Measurements from ENCODE around the gene ASB7.
"Not testable (repeated sequence)": the region's sequence is repeated elsewhere in the genome, so short reads cannot be mapped to it uniquely, and the experiment has no call there.

Gene ASB7

DNA sequence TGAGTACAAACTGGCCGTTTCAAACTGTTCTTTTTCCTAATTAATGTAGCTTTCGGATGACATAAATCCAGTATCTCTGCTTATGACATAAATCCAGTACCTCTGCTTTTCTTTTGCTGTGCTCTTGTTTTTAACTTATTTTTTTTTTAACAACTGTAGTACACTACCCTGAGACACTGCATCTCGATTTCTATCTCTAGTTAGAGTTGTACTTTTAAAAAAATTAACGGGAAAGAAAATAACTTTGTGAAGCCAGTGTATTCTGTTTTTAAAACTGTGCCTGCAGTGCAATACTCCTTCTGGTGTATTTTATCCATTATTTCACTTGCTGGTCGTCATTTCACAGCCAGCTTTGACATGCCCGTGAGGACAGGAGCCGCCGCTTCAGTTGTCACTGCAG lies 46.6 kb downstream of the ASB7 start:
- FAIRE-seq (no peak), DNase-seq (ENCODE audit: insufficient read length, low spot score) (no peak)

- FAIRE-seq: no peak
Measured at GRCh38 chr15:100650685-100651084, 48.3 kb downstream of the ASB7 start.

DNA sequence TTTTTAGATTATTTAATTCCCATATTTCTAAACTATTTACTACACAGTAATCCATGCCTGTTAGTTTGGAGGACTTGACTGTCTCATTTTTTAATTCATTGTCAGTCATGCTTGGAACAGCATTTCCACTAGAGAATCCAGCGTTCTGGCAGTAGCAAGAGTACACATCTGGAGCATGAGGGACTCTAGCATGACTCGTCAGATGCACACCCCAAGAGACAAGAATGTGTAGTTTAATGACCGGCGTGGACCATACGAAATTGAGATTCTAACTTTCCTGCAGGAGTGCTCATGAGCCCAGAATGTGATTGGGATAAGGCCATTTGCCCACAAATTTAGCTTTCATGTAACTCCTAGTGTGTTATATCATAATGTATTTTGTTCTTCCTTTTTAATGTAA lies 48.9 kb downstream of the ASB7 start:
- no peak for FAIRE-seq
- no peak for DNase-seq (ENCODE audit: insufficient read length, low spot score)

More at GRCh38 chr15:100650685-100651084, 48.3 kb downstream of the ASB7 start:
- no peak for DNase-seq (ENCODE audit: insufficient read length, low spot score)

- FAIRE-seq (no peak), DNase-seq (ENCODE audit: insufficient read length, low spot score) (no peak)
Measured at GRCh38 chr15:100652116-100652515, 49.7 kb downstream of the ASB7 start.

GRCh38 chr15:100653608-100654007 lies 51.2 kb downstream of the ASB7 start:
- FAIRE-seq: no peak

GRCh38 chr15:100658895-100659294 lies 56.5 kb downstream of the ASB7 start:
- DNase-seq (ENCODE audit: insufficient read length, low spot score) (no peak), FAIRE-seq (no peak)

More at GRCh38 chr15:100653608-100654007, 51.2 kb downstream of the ASB7 start:
- no peak for DNase-seq (ENCODE audit: insufficient read length, low spot score)

- no peak for FAIRE-seq
- DNase-seq (ENCODE audit: insufficient read length, low spot score): no peak
Measured at GRCh38 chr15:100661156-100661555, 58.8 kb downstream of the ASB7 start.

GRCh38 chr15:100663086-100663914 lies 60.9 kb downstream of the ASB7 start:
- DNase-seq (ENCODE audit: insufficient read length, low spot score) (no peak), FAIRE-seq (no peak)

- no peak for FAIRE-seq
- no peak for DNase-seq (ENCODE audit: insufficient read length, low spot score)
Measured at GRCh38 chr15:100663915-100664281, 61.5 kb downstream of the ASB7 start.

DNA sequence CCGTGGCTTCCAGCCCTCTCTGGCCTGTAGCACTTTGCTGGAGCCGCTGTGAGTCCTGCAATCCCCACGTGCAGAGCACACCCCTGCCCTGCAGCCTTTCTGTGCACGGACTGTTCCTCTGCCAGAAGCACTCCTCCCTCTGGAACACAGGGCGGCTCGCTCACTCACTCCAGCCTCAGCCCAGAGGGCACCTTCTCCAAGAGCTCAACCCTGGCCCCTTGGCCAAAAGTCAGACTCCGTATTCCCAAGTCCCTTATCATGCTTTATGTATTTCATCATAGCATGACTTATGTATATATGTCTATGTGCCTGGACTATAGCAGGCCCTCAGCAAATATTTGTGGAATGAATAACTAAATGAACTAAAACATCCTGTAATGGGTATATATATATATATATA lies 63.2 kb downstream of the ASB7 start:
- FAIRE-seq: no peak
- no peak for DNase-seq (ENCODE audit: insufficient read length, low spot score)

- FAIRE-seq (no peak), DNase-seq (ENCODE audit: insufficient read length, low spot score) (no peak)
Measured at GRCh38 chr15:100667405-100668347, 65.3 kb downstream of the ASB7 start.

DNA sequence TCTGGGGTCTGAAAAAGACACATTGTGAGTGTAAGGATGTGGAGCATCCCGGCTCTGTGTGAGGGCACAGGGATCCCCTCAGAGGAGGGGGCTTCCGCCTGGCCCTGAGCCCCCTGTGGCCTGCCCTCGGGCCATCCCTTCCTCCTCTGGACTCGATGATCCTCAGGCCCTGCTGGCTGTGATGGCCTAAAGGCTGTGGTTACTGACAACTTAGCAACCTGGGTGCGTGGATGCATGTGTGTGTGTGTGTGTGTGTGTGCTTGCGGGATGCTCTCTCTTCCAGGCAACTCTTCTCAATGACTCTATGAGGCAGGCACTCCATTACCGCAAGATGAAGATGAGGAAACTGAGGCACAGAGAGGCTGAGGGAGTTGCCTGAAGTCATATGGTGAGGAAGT lies 66.0 kb downstream of the ASB7 start:
- FAIRE-seq (no peak), DNase-seq (ENCODE audit: insufficient read length, low spot score) (no peak)

DNA sequence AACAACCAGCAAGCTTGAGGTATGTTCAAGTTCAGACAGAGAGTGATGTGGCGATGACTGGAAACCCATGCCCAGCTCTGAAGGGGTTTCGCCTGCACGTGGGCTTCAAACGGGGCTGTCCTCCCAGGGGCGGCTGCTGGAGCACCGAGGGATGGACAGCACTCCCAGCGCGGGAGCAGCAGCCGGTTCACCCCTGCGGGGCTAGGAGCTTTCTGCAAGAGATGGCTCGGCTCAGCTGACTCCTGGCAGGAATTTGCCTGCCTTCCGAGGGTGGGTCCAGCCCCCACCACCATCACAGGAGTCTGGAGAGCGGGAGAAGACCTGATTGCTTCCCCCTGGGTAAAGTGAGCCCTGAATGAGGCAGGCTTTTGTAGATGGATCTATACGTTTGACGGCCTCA lies 66.9 kb downstream of the ASB7 start:
- FAIRE-seq: no peak
- DNase-seq (ENCODE audit: insufficient read length, low spot score): no peak

GRCh38 chr15:100670505-100671021 lies 68.2 kb downstream of the ASB7 start:
- FAIRE-seq (no peak), DNase-seq (ENCODE audit: insufficient read length, low spot score) (no peak)

GRCh38 chr15:100671124-100671680 lies 68.8 kb downstream of the ASB7 start:
- FAIRE-seq: no peak
- DNase-seq (ENCODE audit: insufficient read length, low spot score): no peak

GRCh38 chr15:100671858-100672543 lies 69.6 kb downstream of the ASB7 start:
- DNase-seq (ENCODE audit: insufficient read length, low spot score): no peak
- FAIRE-seq: no peak

DNA sequence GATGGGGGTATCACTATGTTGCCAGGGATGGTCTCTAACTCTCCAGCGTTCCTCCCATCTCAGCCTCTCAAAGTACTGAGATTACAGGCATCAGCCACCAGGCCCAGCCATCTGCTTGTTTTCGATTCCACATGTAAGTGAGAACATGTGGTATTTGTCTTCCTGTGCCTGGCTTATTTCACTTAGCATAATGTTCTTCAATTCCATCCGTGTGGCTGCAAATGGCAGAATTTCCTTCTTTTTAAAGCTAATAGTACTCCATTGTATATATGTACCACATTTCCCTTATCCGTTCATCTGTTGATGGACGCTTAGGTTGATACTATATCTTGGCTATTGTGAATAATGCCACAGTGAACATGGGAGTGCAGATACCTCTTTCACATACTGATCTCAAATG lies 70.6 kb downstream of the ASB7 start:
- DNase-seq (ENCODE audit: insufficient read length, low spot score) (no peak), FAIRE-seq (no peak)

DNA sequence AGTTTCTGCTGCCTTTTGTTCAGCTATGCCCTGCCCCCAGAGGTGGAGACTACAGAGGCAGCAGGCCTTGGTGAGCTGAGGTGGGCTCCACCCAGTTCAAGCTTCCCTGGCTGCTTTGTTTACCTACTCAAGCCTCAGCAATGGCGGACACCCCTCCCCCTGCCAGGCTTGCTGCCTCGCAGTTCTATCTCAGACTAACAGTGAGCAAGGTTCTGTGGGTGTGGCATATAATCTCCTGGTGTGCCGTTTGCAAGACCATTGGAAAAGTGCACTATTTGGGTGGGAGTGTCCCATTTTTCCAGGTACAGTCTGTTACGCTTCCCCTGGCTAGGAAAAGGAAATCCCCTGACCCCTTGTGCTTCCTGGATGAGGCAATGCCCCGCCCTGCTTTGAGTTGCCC lies 76.8 kb downstream of the ASB7 start:
- FAIRE-seq; DNase-seq (ENCODE audit: insufficient read length, low spot score): not testable (repeated sequence)

DNA sequence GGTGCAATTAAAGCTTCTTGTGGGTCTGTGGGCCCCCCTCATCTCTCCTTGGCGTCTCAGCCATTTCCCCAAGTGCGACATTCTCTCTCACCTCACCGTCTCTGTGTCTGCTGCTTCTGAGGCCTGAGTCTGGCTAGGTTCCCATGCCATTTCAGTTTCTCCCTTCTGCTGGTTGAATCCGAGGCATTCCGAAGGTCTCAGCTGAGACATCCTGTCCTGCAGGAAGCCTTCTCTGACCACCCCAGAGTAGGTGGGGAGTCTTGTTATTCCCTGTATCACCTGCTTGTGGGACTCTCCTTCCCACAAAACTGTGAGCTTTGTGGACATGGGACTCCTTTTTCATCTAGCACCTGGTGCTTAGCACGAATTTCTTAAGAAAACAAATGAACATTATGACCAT lies 78.3 kb downstream of the ASB7 start:
- FAIRE-seq (no peak), DNase-seq (ENCODE audit: insufficient read length, low spot score) (no peak)

- DNase-seq (ENCODE audit: insufficient read length, low spot score) (no peak), FAIRE-seq (no peak)
Measured at GRCh38 chr15:100681335-100681746, 79.0 kb downstream of the ASB7 start.

GRCh38 chr15:100682468-100682867 lies 80.1 kb downstream of the ASB7 start:
- DNase-seq (ENCODE audit: insufficient read length, low spot score): no peak
- FAIRE-seq: no peak
